ENCODE data around the gene GPHN.

GPHN gene

GRCh38 chr14:67071506-67071905, 563.6 kb downstream of the GPHN start:
- no peak for DNase-seq

- DNase-seq: no peak
Observed at GRCh38 chr14:67077921-67078320, 570.0 kb downstream of the GPHN start.

GRCh38 chr14:67079846-67080245, 571.9 kb downstream of the GPHN start:
- DNase-seq: no peak

- no peak for DNase-seq
Observed at GRCh38 chr14:67108230-67108629, 600.3 kb downstream of the GPHN start.

- DNase-seq: no peak
Observed at GRCh38 chr14:67111022-67111421, 603.1 kb downstream of the GPHN start.

GRCh38 chr14:67112344-67112743, 604.4 kb downstream of the GPHN start:
- DNase-seq: no peak

GRCh38 chr14:67127174-67127573, 619.2 kb downstream of the GPHN start:
- no peak for DNase-seq

- DNase-seq: no peak
Observed at GRCh38 chr14:67129768-67130167, 621.8 kb downstream of the GPHN start.

- no peak for DNase-seq
Observed at GRCh38 chr14:67131691-67132090, 623.7 kb downstream of the GPHN start.

- no peak for DNase-seq
Observed at GRCh38 chr14:67133144-67133543, 625.2 kb downstream of the GPHN start.

- DNase-seq: no peak
Observed at GRCh38 chr14:67133595-67134441, 625.9 kb downstream of the GPHN start.

GRCh38 chr14:67137744-67138371, 629.9 kb downstream of the GPHN start:
- DNase-seq: no peak

- DNase-seq: no peak
Observed at GRCh38 chr14:67140556-67140955, 632.6 kb downstream of the GPHN start.

GRCh38 chr14:67141146-67141900, 633.4 kb downstream of the GPHN start:
- DNase-seq: no peak

GRCh38 chr14:67151082-67151666, 643.2 kb downstream of the GPHN start:
- no peak for DNase-seq

- no peak for DNase-seq
Observed at GRCh38 chr14:67158566-67158965, 650.6 kb downstream of the GPHN start.

- no peak for DNase-seq
Observed at GRCh38 chr14:67162385-67162784, 654.4 kb downstream of the GPHN start.

GRCh38 chr14:67166450-67166853, 658.5 kb downstream of the GPHN start:
- no peak for DNase-seq

GRCh38 chr14:67167420-67168109, 659.6 kb downstream of the GPHN start:
- DNase-seq: no peak

- DNase-seq: no peak
Observed at GRCh38 chr14:67168110-67168441, 660.1 kb downstream of the GPHN start.

- DNase-seq: no peak
Observed at GRCh38 chr14:67170660-67171059, 662.7 kb downstream of the GPHN start.

- DNase-seq: no peak
Observed at GRCh38 chr14:67172056-67172455, 664.1 kb downstream of the GPHN start.

- DNase-seq: no peak
Observed at GRCh38 chr14:67172520-67172919, 664.6 kb downstream of the GPHN start.

Measured in activated gamma-delta T cell (primary cell).